Vagina (tissue), 2 donors: ENCODE measurements around the gene SNX22.

ENCODE experiments used
- CTCF ChIP-seq, 3 experiments: fragments of 450-650 bp in 2 of 3; fragments of 200-600 bp in 1 of 3; sonication (generic) in 1 of 3; IDR thresholded peaks; one replicate each; pipeline ENCODE4 v1.5.1; 2017 to 2019; ENCODE audit warnings: antibody characterized with exemption in 3 of 3, mild to moderate bottlenecking in 2 of 3, moderate library complexity in 2 of 3
- POLR2A ChIP-seq, 2 donors: fragments of 450-650 bp; IDR thresholded peaks; one replicate each; pipeline ENCODE4 v1.6.1; 2017; ENCODE audit warnings: antibody characterized with exemption in 2 of 2, mild to moderate bottlenecking in 2 of 2, moderate library complexity in 2 of 2

GRCh38 chr15:64131547-64131946 lies 20.0 kb upstream of the SNX22 start:
- TF ChIP-seq POLR2A (IDR thresholded peaks at IDR 0.05), result no peak
- TF ChIP-seq CTCF (IDR thresholded peaks at IDR 0.05), result no peak
